Activated naive CD4-positive, alpha-beta T cell treated with anti-CD3 and anti-CD28 coated beads for 36 hours (primary cell): ENCODE measurements around the gene PDGFC. TPM values are rescaled to one million over a fixed set of nuclear protein-coding genes. Genes with fewer than 3 reads are reported as not detected.

ENCODE experiments used
- CTCF ChIA-PET: fragments of 350-600 bp; sonication (Branson Sonifier 250); formaldehyde crosslinking; loops from one replicate; lab custom pipeline; 2021; ENCODE audit warnings: antibody characterized with exemption; lab: Charles Lee
- DNase-seq: peaks from one replicate; pipeline ENCODE4 v3.0.0-alpha.2; 2020
- H3K27ac Mint-ChIP-seq: one replicate; pipeline ENCODE4 v1.8.0; 2021; ENCODE audit warnings: mild to moderate bottlenecking, mixed read lengths
- H3K27me3 Mint-ChIP-seq: one replicate; pipeline ENCODE4 v1.8.0; 2021; ENCODE audit warnings: low read depth, mixed read lengths
- H3K36me3 Mint-ChIP-seq: one replicate; pipeline ENCODE4 v1.8.0; 2021; ENCODE audit warnings: low read depth, mixed read lengths
- H3K4me1 Mint-ChIP-seq: one replicate; pipeline ENCODE4 v1.8.0; 2021; ENCODE audit warnings: low read depth, mixed read lengths
- H3K4me3 Mint-ChIP-seq: one replicate; pipeline ENCODE4 v1.8.0; 2021; ENCODE audit warnings: mild to moderate bottlenecking, moderate library complexity, mixed read lengths
- H3K9me3 Mint-ChIP-seq: one replicate; pipeline ENCODE4 v1.8.0; 2021; ENCODE audit warnings: mixed read lengths
- intact Hi-C: fragments of 100-400 bp; cut with micrococcal nuclease; formaldehyde crosslinking; loops from one replicate; pipeline ENCODE4 v1.15.1; 2023
- total RNA-seq, 2 experiments: library from RNA; stranded (reverse); gene quantifications; one replicate each; pipeline ENCODE4 v1.2.3, GENCODE V29; 2021

PDGFC gene
- total RNA-seq, 2 experiments from 2014 or later: not detected

DNA sequence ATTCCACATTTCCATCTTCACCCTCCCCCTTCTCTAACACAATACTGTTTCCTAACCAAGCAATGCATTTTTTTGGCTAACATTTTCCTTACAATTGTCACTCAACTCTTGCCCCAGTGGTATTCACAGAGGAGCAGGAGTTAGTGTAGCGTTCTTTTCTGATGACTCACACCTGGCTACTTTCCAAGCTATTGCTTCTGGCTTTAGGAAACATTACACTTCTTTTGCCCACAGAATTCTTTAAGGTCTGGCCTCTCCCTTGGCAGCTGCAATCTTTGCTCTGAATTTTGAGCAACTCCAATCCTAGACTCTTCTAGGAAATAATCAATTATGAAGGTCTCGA is 27.5 kb upstream of the PDGFC start:
- no peaks in the 10 kb centered on the region for H3K36me3 Mint-ChIP-seq
- H3K4me3 Mint-ChIP-seq: no peak overlapping the region
- intact Hi-C loops: no loop called here
- no peaks in the 10 kb centered on the region for H3K4me1 Mint-ChIP-seq
- H3K9me3 Mint-ChIP-seq: peaks cover 13% of the 10 kb centered on the region
- CTCF ChIA-PET: no interaction called here
- H3K27ac Mint-ChIP-seq: no peak overlapping the region
- no peak for DNase-seq
- H3K27me3 Mint-ChIP-seq: no peaks in the 10 kb centered on the region

DNA sequence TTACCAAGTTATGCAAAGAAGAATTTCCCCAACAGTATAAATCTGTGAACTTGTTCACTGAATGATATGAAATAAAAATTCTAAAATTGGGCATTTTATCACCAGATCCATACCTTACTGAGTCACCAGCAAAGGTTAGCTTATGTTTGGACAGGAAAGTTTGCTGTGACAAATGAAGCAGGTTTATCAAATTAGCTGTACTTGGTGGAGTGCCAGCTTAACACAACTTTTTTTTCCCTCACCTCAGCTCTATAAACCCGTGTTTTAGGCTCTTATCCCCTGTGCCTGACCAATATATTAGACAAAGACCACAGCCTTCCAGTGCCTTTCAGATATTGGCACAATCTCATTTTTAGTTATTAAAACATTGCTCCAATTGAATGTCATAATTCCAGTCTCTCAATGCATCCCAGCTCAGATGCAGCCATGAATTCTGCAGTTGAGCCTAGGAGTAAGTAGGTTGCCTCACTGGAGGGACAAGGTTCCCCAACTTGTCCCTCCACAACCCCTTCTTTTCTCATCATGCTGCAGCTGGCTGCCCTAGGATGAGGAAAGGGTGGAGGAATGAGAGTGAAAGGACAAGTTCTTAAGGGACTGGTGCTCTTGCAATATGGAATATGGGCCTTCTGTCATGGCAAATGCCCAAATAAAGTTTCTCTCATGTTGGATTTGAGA is 27.0 kb upstream of the PDGFC start:
- CTCF ChIA-PET: no interaction called here
- Mint-ChIP-seq H3K27me3 (no peaks in the 10 kb centered on the region), H3K36me3 (no peaks in the 10 kb centered on the region), H3K27ac (no peak overlapping the region), H3K9me3 (peaks cover 13% of the 10 kb centered on the region), H3K4me1 (no peaks in the 10 kb centered on the region), H3K4me3 (no peak overlapping the region)
- intact Hi-C loops: no loop called here
- DNase-seq: no peak

DNA sequence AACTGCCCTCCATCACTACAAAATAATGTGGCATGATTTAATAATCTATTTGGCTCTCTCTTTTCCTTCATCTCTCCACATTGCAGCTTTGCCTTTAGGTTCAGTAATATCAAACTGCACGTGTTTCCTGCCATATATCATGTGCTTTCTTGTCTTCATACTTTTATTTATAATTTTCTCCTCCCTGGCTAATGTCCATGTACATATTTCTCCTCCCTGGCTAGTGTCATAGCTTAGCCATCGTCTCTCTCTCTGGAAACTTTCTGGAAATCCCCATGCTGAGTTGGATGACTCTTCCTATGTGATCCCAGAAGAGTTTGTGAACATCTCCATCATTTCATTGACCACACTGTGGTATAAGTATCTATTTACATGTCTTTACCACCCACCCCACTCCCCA is 21.3 kb upstream of the PDGFC start:
- H3K4me3 Mint-ChIP-seq: no peak overlapping the region
- H3K36me3 Mint-ChIP-seq: no peaks in the 10 kb centered on the region
- no peaks in the 10 kb centered on the region for H3K4me1 Mint-ChIP-seq
- no peak for DNase-seq
- H3K27me3 Mint-ChIP-seq: no peaks in the 10 kb centered on the region
- peaks cover 15% of the 10 kb centered on the region for H3K9me3 Mint-ChIP-seq
- intact Hi-C loops: no loop called here
- CTCF ChIA-PET: no interaction called here
- no peak overlapping the region for H3K27ac Mint-ChIP-seq

DNA sequence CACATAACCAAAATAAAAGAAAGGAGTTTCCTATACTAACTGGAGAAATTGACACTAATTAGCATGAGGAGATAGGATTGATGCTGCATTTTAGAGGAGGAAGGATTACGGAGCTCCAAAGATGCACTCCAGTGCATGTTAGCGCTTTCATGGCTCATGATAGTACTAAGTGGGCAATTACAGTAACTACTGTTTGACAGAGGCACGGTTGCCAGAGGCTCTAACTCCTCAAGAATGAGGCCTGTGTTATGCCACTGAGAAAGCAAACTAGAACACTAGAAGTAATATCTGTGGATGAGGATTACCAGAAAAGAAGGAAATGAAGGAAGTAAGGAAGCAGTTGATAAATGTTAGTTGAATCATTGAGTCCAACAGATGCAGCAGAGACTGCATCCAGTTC is 19.6 kb upstream of the PDGFC start:
- intact Hi-C loops: no loop called here
- CTCF ChIA-PET: no interaction called here

DNA sequence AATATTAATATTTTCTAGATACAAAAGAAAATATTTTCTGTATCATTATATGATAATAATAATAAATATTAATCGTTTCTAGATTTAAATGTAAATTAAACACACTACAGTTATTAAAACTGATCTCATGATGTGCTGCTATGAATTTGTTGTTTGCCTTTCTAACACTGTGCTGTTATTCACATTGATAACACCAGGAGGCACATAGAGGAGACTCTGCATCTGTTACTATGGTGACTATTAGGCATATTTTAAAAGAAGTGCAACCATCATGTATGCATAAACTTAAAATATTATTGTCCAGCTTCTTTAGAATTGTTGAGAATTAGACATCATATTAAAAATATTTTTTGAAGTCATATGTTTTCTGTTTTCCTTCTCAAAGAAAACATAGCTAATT is 11.8 kb upstream of the PDGFC start:
- DNase-seq: no peak
- H3K27me3 Mint-ChIP-seq: no peaks in the 10 kb centered on the region
- H3K9me3 Mint-ChIP-seq: no peaks in the 10 kb centered on the region
- H3K4me3 Mint-ChIP-seq: no peak overlapping the region
- H3K4me1 Mint-ChIP-seq: no peaks in the 10 kb centered on the region
- intact Hi-C loops: no loop called here
- no peak overlapping the region for H3K27ac Mint-ChIP-seq
- CTCF ChIA-PET: no interaction called here
- no peaks in the 10 kb centered on the region for H3K36me3 Mint-ChIP-seq

More for the DNA sequence above, 19.6 kb upstream of the PDGFC start:
- Mint-ChIP-seq H3K27ac (no peak overlapping the region), H3K4me1 (no peaks in the 10 kb centered on the region), H3K27me3 (no peaks in the 10 kb centered on the region), H3K36me3 (no peaks in the 10 kb centered on the region), H3K9me3 (peaks cover 6% of the 10 kb centered on the region), H3K4me3 (no peak overlapping the region)
- no peak for DNase-seq

DNA sequence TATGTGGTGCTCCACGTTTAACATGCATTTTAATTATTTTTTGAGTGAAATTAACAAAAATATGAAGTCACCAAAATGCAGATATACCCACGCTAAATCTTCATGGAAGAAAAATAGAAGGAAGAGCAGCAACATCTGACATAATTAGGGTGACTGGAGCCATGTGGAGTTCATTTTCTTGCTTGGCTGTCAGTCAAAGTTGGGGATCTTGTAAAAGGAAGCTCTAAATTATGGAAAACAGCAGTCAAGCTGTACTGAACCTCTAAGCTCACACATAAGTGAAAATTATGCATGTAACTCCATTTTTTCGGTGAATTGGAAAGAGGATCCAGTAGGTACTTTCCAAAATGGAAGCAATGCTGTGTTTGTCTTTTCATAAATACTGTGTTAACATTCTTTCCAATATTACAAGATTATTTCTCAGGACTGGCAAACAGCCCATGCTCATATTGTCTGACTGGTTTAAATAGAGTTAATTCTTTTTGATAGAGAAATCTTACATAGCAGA is 9.7 kb upstream of the PDGFC start:
- no peaks in the 10 kb centered on the region for H3K9me3 Mint-ChIP-seq
- no peaks in the 10 kb centered on the region for H3K27me3 Mint-ChIP-seq
- DNase-seq: no peak
- no peaks in the 10 kb centered on the region for H3K4me1 Mint-ChIP-seq
- no peak overlapping the region for H3K27ac Mint-ChIP-seq
- no peaks in the 10 kb centered on the region for H3K36me3 Mint-ChIP-seq
- H3K4me3 Mint-ChIP-seq: no peak overlapping the region
- intact Hi-C loops: no loop called here
- CTCF ChIA-PET: no interaction called here

DNA sequence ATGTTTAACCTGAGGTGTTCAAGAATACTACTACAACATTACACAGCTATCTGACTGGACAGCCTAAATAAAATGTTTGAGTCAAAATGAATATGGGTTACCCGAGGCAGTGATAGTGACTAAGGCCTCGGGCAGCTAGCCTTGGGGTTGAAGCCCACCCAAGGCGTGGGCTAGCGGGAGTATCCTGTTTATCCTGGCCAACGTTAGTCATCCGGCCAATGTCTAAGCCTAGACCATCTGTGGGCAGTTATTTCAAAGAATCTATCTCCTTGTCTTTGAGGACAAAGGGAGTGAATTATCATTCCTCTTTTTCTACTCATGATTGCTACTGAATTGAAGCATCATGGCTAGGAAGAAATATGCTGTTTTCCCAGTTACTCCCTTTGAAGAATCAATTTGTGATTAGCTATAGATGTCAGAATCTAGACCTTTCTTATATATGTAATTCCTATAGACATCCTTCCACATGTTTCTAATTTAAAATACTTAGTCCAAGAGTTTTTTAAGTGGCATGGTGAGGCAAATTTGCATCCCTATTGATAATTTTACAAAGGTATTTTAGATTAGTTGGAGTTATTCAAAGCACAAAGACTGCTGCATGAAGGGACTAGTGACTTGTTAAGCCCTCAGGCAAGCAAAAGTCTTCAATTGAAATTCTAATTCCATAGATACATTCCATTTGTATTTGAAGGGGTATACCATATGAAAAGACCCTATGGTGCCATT is 6.0 kb upstream of the PDGFC start:
- no peak for DNase-seq
- intact Hi-C loops: no loop called here
- H3K9me3 Mint-ChIP-seq: no peaks in the 10 kb centered on the region
- H3K27ac Mint-ChIP-seq: no peak overlapping the region
- H3K36me3 Mint-ChIP-seq: peaks cover 2% of the 10 kb centered on the region
- no peak overlapping the region for H3K4me3 Mint-ChIP-seq
- CTCF ChIA-PET: no interaction called here
- H3K27me3 Mint-ChIP-seq: peaks cover 19% of the 10 kb centered on the region
- H3K4me1 Mint-ChIP-seq: no peaks in the 10 kb centered on the region

DNA sequence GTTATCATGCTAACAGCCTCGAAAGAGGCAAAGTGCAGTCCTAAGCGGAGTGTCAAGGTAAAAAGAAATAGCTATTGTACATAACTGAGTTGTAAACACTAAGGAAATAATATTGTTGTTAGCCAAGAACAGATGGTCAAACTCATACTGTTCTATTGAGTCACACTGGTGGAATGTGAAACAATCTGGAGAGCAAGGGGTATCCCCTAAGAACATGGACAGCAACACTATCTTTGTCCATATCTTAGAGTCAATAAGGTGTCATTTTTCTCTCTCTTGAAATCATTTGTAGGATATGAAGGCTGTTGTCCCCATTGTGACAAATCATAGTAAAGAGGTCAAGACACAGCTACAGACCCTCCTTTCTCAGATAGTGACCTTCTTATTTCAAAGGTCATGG is 4.5 kb upstream of the PDGFC start:
- CTCF ChIA-PET: no interaction called here

DNA sequence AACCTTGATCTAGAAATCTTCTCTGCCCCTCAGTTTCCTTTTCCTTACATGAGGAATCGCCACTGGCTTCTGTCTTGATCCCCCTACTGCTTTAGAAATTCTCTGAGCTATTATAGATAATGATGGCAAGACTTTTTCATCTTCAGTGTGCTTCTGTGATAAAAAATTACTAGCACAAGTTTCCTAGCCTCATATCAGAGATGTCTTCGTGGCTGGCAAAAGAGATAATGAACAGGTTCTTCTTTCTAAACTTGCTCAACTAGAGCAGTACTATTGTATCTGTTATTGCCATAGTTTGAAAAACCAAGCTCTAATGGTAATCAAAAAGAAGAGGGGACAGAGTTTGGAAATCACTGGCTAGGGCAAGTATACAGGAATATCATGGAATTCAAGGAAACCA is 4.1 kb upstream of the PDGFC start:
- H3K4me3 Mint-ChIP-seq: no peak overlapping the region
- H3K36me3 Mint-ChIP-seq: peaks cover 3% of the 10 kb centered on the region
- CTCF ChIA-PET: no interaction called here
- no peak overlapping the region for H3K27ac Mint-ChIP-seq
- H3K4me1 Mint-ChIP-seq: peaks cover 7% of the 10 kb centered on the region
- H3K27me3 Mint-ChIP-seq: peaks cover 30% of the 10 kb centered on the region
- intact Hi-C loops: no loop called here
- no peaks in the 10 kb centered on the region for H3K9me3 Mint-ChIP-seq
- DNase-seq: no peak

More for the DNA sequence above, 4.5 kb upstream of the PDGFC start:
- intact Hi-C loops: no loop called here
- H3K27ac Mint-ChIP-seq: no peak overlapping the region
- no peak overlapping the region for H3K4me3 Mint-ChIP-seq
- H3K36me3 Mint-ChIP-seq: peaks cover 2% of the 10 kb centered on the region
- peaks cover 2% of the 10 kb centered on the region for H3K4me1 Mint-ChIP-seq
- H3K9me3 Mint-ChIP-seq: no peaks in the 10 kb centered on the region
- peaks cover 25% of the 10 kb centered on the region for H3K27me3 Mint-ChIP-seq
- DNase-seq: no peak

DNA sequence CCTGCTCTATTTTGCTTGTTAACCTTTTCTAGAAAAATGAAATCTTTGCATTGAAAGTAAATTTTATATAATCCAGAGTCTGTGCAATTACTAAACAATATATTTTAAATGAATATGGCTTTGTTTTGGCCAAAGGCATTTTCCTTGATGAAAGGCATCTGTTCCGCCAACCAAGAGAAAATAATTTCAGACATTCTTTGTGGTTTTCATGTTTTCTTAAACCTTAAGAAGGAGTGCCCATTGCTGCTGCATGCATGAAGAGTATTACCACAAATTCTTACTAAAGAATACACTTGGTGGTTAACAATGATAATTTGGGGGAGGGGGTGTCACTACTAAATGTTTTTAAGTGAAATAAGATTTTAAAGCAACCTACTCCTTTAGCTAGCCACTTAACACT is 2.7 kb upstream of the PDGFC start:
- no peak for DNase-seq
- CTCF ChIA-PET: no interaction called here
- intact Hi-C loops: loop anchor here (5.0 kb wide), 1 partner anchor 1022 kb away; the partner anchor contains the start of gene CTSO
- H3K4me3 Mint-ChIP-seq: no peak overlapping the region
- no peak overlapping the region for H3K27ac Mint-ChIP-seq
- H3K9me3 Mint-ChIP-seq: no peaks in the 10 kb centered on the region
- H3K4me1 Mint-ChIP-seq: peaks cover 12% of the 10 kb centered on the region
- H3K36me3 Mint-ChIP-seq: peaks cover 3% of the 10 kb centered on the region
- H3K27me3 Mint-ChIP-seq: peaks cover 42% of the 10 kb centered on the region

DNA sequence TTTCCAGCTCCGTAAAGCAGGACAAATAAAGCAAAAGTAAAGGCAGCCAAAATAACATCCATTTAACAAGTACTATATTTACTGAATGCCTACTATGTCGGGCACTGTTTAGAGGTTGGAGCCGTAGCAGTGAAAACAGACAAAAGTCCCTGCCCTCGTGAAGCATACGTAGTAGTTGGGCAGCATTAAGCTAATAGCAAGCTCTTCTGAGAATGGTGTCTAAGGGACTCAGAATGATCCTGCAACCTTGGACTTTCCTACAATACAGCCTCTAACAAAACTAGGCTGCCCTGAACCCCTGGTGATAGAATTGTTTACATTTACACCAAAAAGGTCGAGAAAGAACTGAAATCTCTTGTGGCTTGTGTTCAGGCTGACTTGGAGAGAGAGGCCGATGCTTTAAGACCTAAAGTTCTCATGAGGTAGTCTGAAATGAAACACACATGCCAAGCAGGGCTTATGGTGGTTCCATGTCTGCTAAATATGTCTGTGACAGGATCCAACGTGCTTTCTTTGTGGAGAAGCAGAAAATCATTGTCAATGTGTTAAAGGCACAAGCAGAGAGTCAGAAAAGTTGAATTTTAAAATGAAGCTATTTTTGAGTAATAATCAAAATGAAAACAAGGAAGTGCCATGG is 898 bp upstream of the PDGFC start:
- peaks cover 3% of the 10 kb centered on the region for H3K36me3 Mint-ChIP-seq
- intact Hi-C loops: loop anchor here (5.0 kb wide), 1 partner anchor 1020 kb away; the partner anchor contains the start of gene CTSO
- CTCF ChIA-PET: interaction anchor here (0.6 kb wide), 1 partner anchor 42 kb away, joined by 3 read pairs; no protein-coding TSS in a partner anchor
- no peak overlapping the region for H3K4me3 Mint-ChIP-seq
- no peak for DNase-seq
- H3K4me1 Mint-ChIP-seq: peaks cover 12% of the 10 kb centered on the region
- H3K27me3 Mint-ChIP-seq: peaks cover 57% of the 10 kb centered on the region
- H3K27ac Mint-ChIP-seq: no peak overlapping the region
- peaks cover 5% of the 10 kb centered on the region for H3K9me3 Mint-ChIP-seq

DNA sequence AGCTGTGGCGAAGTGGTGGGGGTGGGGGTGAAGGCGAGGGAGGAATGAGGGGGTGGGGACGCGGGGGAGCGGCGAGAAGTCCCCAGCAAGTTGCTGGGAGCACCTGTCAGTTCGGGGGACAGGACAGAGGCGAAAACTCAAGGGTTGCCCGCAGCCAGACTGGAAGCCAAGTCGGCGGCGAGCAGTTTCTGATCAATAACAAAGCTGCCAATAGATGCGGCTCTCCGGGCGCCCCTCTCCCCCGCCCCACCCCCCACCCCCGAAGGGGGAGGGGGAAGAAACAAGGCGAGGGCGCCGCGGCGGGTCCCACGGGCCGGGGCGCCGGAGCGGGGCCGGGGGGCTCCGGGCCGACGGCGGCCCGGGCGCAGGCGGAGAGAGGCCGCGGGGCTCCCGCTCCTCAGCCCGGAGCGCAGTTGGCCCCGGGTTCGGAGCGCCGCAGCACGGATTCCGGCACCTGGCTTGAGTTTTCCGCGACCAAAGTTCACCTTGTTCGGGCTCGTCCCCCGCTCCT is 379 bp downstream of the PDGFC start:
- intact Hi-C loops: loop anchor here (5.0 kb wide), 1 partner anchor 1019 kb away; the partner anchor contains the start of gene CTSO
- no peak for DNase-seq
- Mint-ChIP-seq H3K4me3 (peak overlapping the region; percentile 41), H3K27ac (no peak overlapping the region), H3K9me3 (peaks cover 5% of the 10 kb centered on the region), H3K4me1 (peaks cover 12% of the 10 kb centered on the region), H3K36me3 (peaks cover 3% of the 10 kb centered on the region), H3K27me3 (peaks cover 64% of the 10 kb centered on the region)
- CTCF ChIA-PET: no interaction called here
